ENCODE measurements around the gene ZSCAN32.

Gene ZSCAN32

DNA sequence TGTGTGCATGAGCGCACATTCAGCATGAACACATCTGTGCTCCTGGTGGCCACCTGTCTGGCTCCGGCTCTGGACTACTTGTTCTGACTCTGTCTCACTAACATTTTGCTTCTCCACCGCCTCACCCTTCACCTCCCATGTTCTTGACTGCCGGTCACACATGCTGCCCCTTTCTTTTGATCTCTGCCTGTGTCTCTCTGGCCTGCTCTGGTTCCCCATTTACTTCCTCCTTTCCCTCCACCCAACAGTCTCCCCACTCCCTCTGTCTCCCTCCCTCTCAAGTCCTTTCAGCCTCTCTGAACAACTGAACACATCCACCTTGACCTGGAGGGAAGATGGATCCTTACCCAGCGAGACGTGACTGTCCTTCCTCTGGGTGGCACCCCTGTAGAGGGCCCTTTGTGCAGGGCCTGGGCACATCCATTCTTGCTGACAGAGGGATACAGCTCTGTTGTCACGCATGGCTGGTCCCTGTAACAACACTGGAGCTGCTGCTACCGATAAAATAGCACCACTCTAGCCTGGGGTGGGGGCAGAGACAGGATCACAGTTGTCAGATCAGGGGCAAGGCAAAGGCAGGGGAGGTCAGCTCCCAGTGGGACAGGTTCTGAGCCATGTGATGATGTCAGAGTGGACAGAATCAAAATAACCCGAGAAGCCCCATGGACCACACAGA, 11.0 kb downstream of the ZSCAN32 start:
- H3K4me3 ChIP-seq (ENCODE audit: low read length): no peak overlapping the region
- no peaks in the 10 kb centered on the region for H3K27me3 ChIP-seq (ENCODE audit: control insufficient read depth, insufficient read depth, low read length)
- peaks cover 64% of the 10 kb centered on the region for H3K36me3 ChIP-seq (ENCODE audit: insufficient read depth, low read length)
- peaks cover 3% of the 10 kb centered on the region for H3K9me3 ChIP-seq (replicated peaks; ENCODE audit: low read length)
- no peak overlapping the region for H3K4me2 ChIP-seq (ENCODE audit: low read length)
- H3K9ac ChIP-seq (ENCODE audit: low read depth, low read length): no peak overlapping the region
- no peaks in the 10 kb centered on the region for H3K4me1 ChIP-seq (ENCODE audit: control insufficient read depth, insufficient read depth, low read length)

GRCh38 chr16:3388325-3388724, 12.5 kb downstream of the ZSCAN32 start:
- H3K4me2 ChIP-seq (ENCODE audit: low read length): no peak overlapping the region
- H3K4me3 ChIP-seq (ENCODE audit: low read length): no peak overlapping the region
- peaks cover 18% of the 10 kb centered on the region for H3K9me3 ChIP-seq (replicated peaks; ENCODE audit: low read length)
- H3K4me1 ChIP-seq (ENCODE audit: control insufficient read depth, insufficient read depth, low read length): no peaks in the 10 kb centered on the region
- no peak overlapping the region for H3K9ac ChIP-seq (ENCODE audit: low read depth, low read length)
- H3K36me3 ChIP-seq (ENCODE audit: insufficient read depth, low read length): peaks cover 72% of the 10 kb centered on the region
- no peaks in the 10 kb centered on the region for H3K27me3 ChIP-seq (ENCODE audit: control insufficient read depth, insufficient read depth, low read length)

DNA sequence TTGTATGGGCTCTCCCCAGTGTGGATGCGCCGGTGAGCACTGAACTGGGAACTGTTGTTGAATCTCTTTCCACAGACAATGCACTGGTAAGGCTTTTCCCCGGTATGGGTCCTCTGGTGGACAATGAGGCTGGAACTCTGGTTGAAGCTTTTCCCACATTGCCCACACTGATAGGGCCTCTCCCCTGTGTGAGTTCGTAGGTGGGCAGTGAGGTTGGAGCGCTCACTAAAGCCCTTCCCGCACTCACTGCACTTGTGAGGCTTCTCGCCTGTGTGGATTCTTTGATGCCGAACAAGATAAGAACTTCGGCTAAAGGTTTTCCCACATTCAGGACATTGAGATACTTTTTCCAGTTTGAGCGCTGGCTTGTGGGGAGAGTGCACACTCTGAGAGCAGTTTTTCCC, 17.8 kb downstream of the ZSCAN32 start:
- peaks cover 61% of the 10 kb centered on the region for H3K36me3 ChIP-seq (ENCODE audit: insufficient read depth, low read length)
- peaks cover 49% of the 10 kb centered on the region for H3K9me3 ChIP-seq (replicated peaks; ENCODE audit: low read length)
- no peak overlapping the region for H3K4me2 ChIP-seq (ENCODE audit: low read length)
- H3K4me3 ChIP-seq (ENCODE audit: low read length): peak overlapping the region; percentile 27
- H3K27me3 ChIP-seq (ENCODE audit: control insufficient read depth, insufficient read depth, low read length): no peaks in the 10 kb centered on the region
- no peaks in the 10 kb centered on the region for H3K4me1 ChIP-seq (ENCODE audit: control insufficient read depth, insufficient read depth, low read length)
- H3K9ac ChIP-seq (ENCODE audit: low read depth, low read length): no peak overlapping the region

DNA sequence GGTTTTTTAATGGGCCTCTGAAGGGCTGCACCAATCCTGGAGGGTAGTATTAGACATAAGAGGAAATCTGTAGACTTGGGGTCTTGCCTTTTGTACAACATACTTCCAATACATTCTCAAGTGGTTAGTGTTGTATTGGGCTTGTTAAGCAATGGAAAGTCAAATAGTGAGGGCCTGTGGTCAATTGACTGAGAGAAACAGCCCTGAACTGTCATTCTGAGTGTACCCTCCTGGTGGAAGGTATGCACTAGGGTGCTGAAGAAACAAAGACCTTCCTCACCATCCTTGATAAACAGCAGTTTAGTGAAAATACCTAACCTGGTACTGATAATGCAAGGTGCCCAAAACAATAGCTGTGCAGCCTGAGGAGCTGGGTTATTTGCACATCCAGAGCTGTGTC, 22.9 kb downstream of the ZSCAN32 start:
- Histone ChIP-seq H3K9ac (ENCODE audit: low read depth, low read length) (no peak overlapping the region), H3K4me1 (ENCODE audit: control insufficient read depth, insufficient read depth, low read length) (no peaks in the 10 kb centered on the region), H3K36me3 (ENCODE audit: insufficient read depth, low read length) (peaks cover 25% of the 10 kb centered on the region), H3K4me2 (ENCODE audit: low read length) (no peak overlapping the region), H3K4me3 (ENCODE audit: low read length) (no peak overlapping the region), H3K27me3 (ENCODE audit: control insufficient read depth, insufficient read depth, low read length) (no peaks in the 10 kb centered on the region), H3K9me3 (replicated peaks; ENCODE audit: low read length) (peaks cover 28% of the 10 kb centered on the region)

DNA sequence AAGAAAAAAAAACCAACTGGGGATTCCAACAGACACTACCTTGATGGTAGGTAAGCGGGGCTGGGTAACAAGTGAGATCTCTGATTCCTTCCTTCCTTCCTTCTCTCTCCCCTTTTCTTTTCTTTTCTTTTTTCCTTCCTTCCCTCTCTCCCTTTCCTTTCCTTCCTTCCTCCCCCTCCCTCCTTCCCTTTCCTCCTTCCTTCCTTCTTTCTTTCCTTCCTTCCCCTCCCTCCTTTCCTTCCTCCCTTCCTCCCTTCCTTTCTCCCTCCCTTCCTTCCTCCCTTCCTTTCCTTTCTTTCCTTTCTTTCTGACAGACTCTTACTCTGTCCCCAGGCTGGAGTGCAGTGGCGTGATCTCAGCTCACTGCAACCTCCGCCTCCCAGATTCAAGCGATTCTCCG, 25.1 kb downstream of the ZSCAN32 start:
- Histone ChIP-seq H3K4me2 (ENCODE audit: low read length) (no peak overlapping the region), H3K9me3 (replicated peaks; ENCODE audit: low read length) (peaks cover 8% of the 10 kb centered on the region), H3K36me3 (ENCODE audit: insufficient read depth, low read length) (peaks cover 7% of the 10 kb centered on the region), H3K9ac (ENCODE audit: low read depth, low read length) (no peak overlapping the region), H3K4me3 (ENCODE audit: low read length) (no peak overlapping the region), H3K27me3 (ENCODE audit: control insufficient read depth, insufficient read depth, low read length) (no peaks in the 10 kb centered on the region), H3K4me1 (ENCODE audit: control insufficient read depth, insufficient read depth, low read length) (no peaks in the 10 kb centered on the region)

DNA sequence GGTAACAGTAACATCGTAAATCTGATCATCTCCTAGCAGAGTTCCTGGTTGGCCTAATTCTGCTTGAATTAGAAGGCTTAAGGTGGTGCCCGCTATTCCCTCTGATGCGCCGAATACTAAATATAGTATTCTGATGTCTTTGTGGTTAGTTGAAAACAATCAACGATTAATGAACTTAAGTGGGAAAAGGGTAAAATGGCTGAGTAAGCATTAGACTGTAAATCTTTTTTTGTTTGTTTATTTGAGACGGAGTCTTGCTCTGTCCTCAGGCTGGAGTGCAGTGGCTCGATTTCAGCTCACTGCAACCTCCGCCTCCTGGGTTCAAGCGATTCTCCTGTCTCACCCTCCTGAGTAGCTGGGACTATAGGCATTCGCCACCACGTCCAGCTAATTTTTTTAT, 31.7 kb downstream of the ZSCAN32 start:
- Histone ChIP-seq H3K4me2 (ENCODE audit: low read length) (no peak overlapping the region), H3K27me3 (ENCODE audit: control insufficient read depth, insufficient read depth, low read length) (no peaks in the 10 kb centered on the region), H3K4me3 (ENCODE audit: low read length) (no peak overlapping the region), H3K36me3 (ENCODE audit: insufficient read depth, low read length) (no peaks in the 10 kb centered on the region), H3K9ac (ENCODE audit: low read depth, low read length) (no peak overlapping the region), H3K9me3 (replicated peaks; ENCODE audit: low read length) (no peaks in the 10 kb centered on the region), H3K4me1 (ENCODE audit: control insufficient read depth, insufficient read depth, low read length) (peaks cover 3% of the 10 kb centered on the region)

DNA sequence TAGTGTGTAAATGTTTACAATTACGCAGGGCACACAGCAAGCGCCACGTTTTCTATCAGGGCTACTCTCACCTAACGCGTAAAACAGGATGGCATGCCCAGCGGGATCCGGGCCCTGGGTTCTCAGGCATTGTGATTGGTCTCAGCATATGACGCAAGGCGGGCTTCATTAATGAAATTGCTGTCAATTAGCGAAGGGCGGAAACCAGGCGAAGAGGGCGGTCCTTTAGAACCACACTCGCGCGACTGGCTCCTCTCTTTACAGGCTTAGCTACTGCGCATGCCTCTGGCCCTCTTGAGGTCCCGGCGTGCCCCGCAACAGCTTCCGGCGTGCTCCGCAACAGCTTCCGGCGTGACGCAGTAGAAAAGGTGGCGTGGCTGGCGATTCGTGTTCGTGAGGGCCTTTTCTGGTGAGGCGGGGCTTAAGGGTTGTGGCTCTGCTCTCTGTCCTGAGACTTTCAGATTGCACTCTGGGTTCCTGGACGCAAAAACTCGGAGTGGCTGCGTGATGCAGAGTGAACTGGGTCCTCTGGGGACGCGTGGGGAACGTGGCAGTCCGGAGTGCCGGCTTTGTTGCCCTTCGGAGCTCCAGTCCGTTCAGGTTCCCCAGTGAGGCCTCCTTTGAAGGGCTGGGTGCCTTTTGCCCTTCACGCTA, 35.9 kb downstream of the ZSCAN32 start:
- Histone ChIP-seq H3K9me3 (replicated peaks; ENCODE audit: low read length) (no peaks in the 10 kb centered on the region), H3K9ac (ENCODE audit: low read depth, low read length) (peak overlapping the region; percentile 82), H3K27me3 (ENCODE audit: control insufficient read depth, insufficient read depth, low read length) (no peaks in the 10 kb centered on the region), H3K4me3 (ENCODE audit: low read length) (peak overlapping the region; percentile 72), H3K4me2 (ENCODE audit: low read length) (peak overlapping the region; percentile 81), H3K36me3 (ENCODE audit: insufficient read depth, low read length) (no peaks in the 10 kb centered on the region), H3K4me1 (ENCODE audit: control insufficient read depth, insufficient read depth, low read length) (peaks cover 3% of the 10 kb centered on the region)

- Histone ChIP-seq H3K36me3 (ENCODE audit: insufficient read depth, low read length) (no peaks in the 10 kb centered on the region), H3K4me3 (ENCODE audit: low read length) (no peak overlapping the region), H3K4me1 (ENCODE audit: control insufficient read depth, insufficient read depth, low read length) (peaks cover 9% of the 10 kb centered on the region), H3K4me2 (ENCODE audit: low read length) (no peak overlapping the region), H3K9ac (ENCODE audit: low read depth, low read length) (no peak overlapping the region), H3K9me3 (replicated peaks; ENCODE audit: low read length) (no peaks in the 10 kb centered on the region), H3K27me3 (ENCODE audit: control insufficient read depth, insufficient read depth, low read length) (no peaks in the 10 kb centered on the region)
Observed at GRCh38 chr16:3363793-3364192, 37.0 kb downstream of the ZSCAN32 start.

DNA sequence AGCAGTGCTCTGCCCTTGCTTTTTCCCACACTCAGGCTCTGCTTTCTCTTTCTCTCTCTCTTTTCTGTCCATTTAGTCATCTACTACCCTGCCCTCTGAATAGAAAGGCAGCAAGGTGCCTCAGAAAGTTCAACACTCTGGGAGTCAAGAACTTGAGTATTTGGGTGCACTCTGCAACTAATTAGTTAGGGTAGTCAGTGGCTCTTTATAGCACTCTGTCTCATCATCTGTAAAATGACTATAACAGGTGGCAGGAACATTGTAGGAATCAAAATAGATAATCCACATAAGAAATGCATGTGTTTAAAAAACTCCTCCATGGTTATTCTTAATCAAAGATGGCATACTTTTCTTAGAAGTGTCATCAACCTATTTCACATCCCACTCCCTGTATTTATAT, 37.9 kb downstream of the ZSCAN32 start:
- Histone ChIP-seq H3K27me3 (ENCODE audit: control insufficient read depth, insufficient read depth, low read length) (no peaks in the 10 kb centered on the region), H3K4me1 (ENCODE audit: control insufficient read depth, insufficient read depth, low read length) (peaks cover 9% of the 10 kb centered on the region), H3K4me2 (ENCODE audit: low read length) (no peak overlapping the region), H3K36me3 (ENCODE audit: insufficient read depth, low read length) (no peaks in the 10 kb centered on the region), H3K9ac (ENCODE audit: low read depth, low read length) (no peak overlapping the region), H3K9me3 (replicated peaks; ENCODE audit: low read length) (no peaks in the 10 kb centered on the region), H3K4me3 (ENCODE audit: low read length) (no peak overlapping the region)

DNA sequence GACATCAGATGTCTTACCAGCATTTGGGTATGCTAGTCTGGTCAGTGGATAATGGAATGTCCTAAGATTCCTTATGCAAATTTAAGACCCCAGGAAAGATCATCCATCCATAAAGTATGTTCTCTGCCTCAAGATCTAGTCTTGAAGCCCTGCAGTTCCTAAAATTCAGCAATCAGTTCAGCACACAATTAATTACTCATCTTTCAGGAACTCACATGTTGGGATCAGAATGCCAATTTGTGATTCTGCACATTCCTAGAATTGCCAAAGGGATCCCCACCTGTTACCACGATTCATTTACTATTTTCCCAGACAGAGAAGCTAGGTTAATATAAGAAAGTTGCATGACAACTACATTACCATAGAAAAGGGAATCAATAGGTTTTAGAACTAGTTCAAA, 41.9 kb downstream of the ZSCAN32 start:
- H3K36me3 ChIP-seq (ENCODE audit: insufficient read depth, low read length): no peaks in the 10 kb centered on the region
- no peak overlapping the region for H3K4me3 ChIP-seq (ENCODE audit: low read length)
- H3K4me2 ChIP-seq (ENCODE audit: low read length): no peak overlapping the region
- no peaks in the 10 kb centered on the region for H3K9me3 ChIP-seq (replicated peaks; ENCODE audit: low read length)
- H3K27me3 ChIP-seq (ENCODE audit: control insufficient read depth, insufficient read depth, low read length): no peaks in the 10 kb centered on the region
- H3K4me1 ChIP-seq (ENCODE audit: control insufficient read depth, insufficient read depth, low read length): peaks cover 7% of the 10 kb centered on the region
- H3K9ac ChIP-seq (ENCODE audit: low read depth, low read length): no peak overlapping the region

DNA sequence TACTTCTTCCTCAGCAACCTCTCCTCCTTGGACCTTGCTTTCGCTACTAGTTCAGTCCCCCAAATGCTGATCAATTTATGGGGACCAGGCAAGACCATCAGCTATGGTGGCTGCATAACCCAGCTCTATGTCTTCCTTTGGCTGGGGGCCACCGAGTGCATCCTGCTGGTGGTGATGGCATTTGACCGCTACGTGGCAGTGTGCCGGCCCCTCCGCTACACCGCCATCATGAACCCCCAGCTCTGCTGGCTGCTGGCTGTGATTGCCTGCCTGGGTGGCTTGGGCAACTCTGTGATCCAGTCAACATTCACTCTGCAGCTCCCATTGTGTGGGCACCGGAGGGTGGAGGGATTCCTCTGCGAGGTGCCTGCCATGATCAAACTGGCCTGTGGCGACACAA, 44.7 kb downstream of the ZSCAN32 start:
- peaks cover 7% of the 10 kb centered on the region for H3K4me1 ChIP-seq (ENCODE audit: control insufficient read depth, insufficient read depth, low read length)
- no peak overlapping the region for H3K9ac ChIP-seq (ENCODE audit: low read depth, low read length)
- no peaks in the 10 kb centered on the region for H3K36me3 ChIP-seq (ENCODE audit: insufficient read depth, low read length)
- H3K27me3 ChIP-seq (ENCODE audit: control insufficient read depth, insufficient read depth, low read length): peaks cover 3% of the 10 kb centered on the region
- H3K9me3 ChIP-seq (replicated peaks; ENCODE audit: low read length): no peaks in the 10 kb centered on the region
- no peak overlapping the region for H3K4me3 ChIP-seq (ENCODE audit: low read length)
- no peak overlapping the region for H3K4me2 ChIP-seq (ENCODE audit: low read length)

GRCh38 chr16:3355589-3355988, 45.2 kb downstream of the ZSCAN32 start, which contains the start of gene OR2C1:
TSS of gene OR2C1 (plus strand) at chr16:3355889. CDS start at chr16:3355941, 52 bp downstream.
- H3K36me3 ChIP-seq (ENCODE audit: insufficient read depth, low read length): no peaks in the 10 kb centered on the region
- no peaks in the 10 kb centered on the region for H3K9me3 ChIP-seq (replicated peaks; ENCODE audit: low read length)
- peaks cover 3% of the 10 kb centered on the region for H3K27me3 ChIP-seq (ENCODE audit: control insufficient read depth, insufficient read depth, low read length)
- H3K4me1 ChIP-seq (ENCODE audit: control insufficient read depth, insufficient read depth, low read length): peaks cover 7% of the 10 kb centered on the region
- H3K9ac ChIP-seq (ENCODE audit: low read depth, low read length): no peak within 1 kb of the TSS
- no peak within 1 kb of the TSS for H3K4me2 ChIP-seq (ENCODE audit: low read length)
- no peak within 1 kb of the TSS for H3K4me3 ChIP-seq (ENCODE audit: low read length)
